ENCODE results near the gene CFAP74.

The CFAP74 gene

DNA sequence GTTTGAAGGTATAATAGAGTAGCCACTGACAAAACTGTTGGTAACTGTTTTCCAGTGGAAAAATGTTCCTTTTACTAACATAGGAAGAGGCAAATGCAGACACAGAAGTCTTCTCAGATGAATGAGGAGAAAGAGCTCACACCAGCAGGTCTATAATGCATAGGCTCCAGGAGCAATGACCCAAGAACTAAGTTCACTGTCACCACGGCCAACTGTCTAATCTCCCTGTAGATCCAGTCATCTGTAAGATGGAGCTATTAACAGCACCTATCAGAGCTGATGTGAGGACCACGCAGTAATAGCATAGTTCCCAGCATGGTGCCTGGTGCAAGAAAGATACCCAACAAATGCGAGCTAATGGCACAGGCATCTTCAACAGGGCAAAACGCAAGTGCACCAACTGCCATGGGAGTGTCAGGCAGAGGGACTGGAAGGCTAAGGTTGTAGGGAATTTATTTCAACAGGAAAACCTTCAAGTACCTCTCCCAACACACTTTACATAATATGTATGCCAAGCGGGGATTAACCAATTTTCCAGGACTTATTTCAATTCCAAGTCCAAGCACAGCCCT is 125.6 kb downstream of the CFAP74 start:
- DNase-seq (ENCODE audit: low read depth), result no peak

DNA sequence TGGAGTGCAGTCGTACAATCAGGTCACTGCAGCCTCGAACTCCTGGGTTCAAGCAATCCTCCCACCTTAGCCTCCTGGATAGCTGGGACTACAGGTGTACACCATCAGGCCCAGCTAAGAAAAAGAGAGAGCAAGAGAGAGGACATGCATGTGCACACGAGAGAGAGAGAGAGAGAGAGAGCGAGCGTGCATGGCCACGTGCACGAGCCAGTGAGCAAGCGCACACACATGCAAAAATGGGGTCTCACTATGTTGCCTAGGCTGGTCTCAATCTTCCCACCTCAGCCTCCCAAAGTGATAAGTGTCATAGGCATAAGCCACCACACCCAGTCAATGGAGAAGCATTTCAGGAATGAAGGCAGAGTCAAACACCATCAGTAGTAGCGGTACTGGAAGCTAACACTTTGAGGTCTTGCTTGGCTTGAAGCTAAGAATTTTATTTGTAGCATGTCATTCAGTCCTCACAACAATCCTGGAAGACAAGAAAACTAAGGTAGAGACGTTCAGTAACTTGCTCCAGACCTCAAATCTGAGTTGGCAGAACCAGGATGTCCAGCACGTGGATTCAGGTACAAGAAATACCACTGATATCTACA is 127.2 kb downstream of the CFAP74 start:
- no peak for DNase-seq (ENCODE audit: low read depth)

DNA sequence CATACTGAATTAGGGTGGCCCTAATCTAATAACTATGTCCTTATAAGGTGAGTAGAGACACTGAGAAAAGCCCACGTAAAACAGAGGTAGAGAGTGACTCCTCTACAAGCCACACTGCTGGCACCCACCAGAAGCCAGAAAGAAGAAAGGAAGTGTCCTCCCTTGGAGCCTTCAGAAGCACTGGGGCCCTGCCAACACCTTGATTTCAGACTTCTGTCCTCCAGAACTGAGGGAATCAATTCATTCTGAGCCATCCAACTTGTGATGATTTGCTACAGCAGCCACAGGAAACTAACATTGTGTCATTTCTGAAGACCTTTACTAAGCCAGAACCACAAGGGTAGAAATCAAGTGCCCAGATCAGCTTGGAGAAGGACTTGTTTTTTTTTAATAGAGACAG is 127.7 kb downstream of the CFAP74 start:
- DNase-seq (ENCODE audit: low read depth), result no peak

DNA sequence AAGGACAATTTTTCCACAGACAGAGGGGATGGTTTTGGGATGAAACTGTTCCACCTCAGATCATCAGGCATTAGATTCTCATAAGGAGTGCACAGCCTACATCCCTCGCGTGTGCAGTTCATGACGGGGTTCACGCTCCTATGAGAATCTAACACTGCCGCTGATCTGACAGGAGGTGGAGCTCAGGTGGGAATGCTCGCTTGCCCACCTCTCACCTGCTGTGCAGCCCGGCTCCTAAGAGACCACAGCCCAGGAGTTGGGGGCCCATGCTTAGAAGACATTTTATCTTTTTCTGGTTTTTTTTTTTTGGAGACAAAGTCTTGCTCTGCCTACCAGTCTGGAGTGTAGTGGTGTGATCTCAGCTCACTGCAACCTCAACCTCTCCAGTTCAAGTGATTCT is 128.7 kb downstream of the CFAP74 start:
- no peak for DNase-seq (ENCODE audit: low read depth)

DNA sequence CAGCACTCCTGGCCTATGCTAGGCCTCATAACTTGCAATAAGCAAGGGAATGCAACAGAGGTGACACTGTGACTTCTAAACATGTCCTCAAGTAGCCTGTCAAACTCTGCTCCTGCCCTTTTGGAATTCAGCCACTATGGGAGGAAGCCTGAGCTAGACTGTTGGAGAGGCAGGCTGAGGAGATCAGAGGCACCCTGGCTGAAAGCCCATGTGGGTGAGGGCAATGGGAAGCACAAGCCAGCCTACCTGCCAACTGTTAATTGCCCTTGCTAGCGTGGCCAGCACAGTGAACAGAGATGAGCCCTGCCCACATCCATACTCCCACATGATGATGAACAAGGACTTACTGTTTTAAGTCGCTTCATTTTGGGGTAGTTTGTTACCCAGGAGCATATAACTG is 130.4 kb downstream of the CFAP74 start:
- no peak for DNase-seq (ENCODE audit: low read depth)

DNA sequence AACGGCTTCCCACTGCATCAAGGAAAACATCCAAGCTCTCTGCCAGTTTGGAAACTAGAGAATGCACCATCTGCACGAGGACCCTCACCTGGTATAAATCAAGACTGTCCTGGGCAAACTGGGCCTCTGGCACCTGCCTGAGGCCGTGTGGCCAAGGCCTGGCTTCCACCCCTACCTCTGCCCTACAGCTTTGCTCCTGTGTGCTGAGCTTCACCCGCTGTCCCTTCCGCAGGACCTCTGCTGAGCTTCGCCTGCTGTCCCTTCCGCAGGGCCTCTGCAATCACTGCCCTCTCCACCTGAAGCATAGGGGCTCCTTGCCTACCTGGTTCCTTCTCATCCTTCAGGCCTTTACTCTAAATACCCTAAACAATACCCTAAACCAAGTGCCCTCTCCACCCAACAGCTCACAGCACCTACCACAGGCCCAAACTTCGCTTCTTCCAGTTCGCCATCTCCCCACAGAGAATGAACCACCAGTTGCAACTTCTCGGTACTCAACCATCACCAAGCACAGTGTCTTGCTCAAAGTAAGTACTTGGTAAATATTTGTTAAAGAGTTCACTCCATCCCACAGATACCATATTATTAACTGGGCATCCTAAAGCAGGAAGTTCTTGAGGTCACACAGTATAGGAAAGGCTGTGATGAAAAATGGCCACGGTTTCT is 131.1 kb downstream of the CFAP74 start:
- no peak for DNase-seq (ENCODE audit: low read depth)
